Body of pancreas (tissue), 4 donors: ENCODE data around the gene AKT1. TPM values are rescaled to one million over a fixed set of nuclear protein-coding genes. Genes with fewer than 3 reads are reported as not detected.

Experiments
- ATAC-seq: fragments of 150-250 bp; one replicate; pipeline ENCODE4 v1.9.1; 2016
- DNase-seq, 4 donors: peaks; one replicate each; pipeline ENCODE4 v3.0.0-alpha.2; 2019
- H3K27ac ChIP-seq, 4 donors: fragments of 200-600 bp; sonication (generic); 1 replicate in 3 of 4; 2 replicates in 1 of 4; pipeline versions ENCODE4 v1.5.1 to v1.6.1; 2016 to 2019; ENCODE audit warnings: mild to moderate bottlenecking in 1 of 4, mixed read lengths in 1 of 4, moderate library complexity in 1 of 4
- H3K27me3 ChIP-seq, 2 donors: fragments of 200-600 bp; sonication (generic); one replicate each; pipeline ENCODE4 v1.6.0; 2016; ENCODE audit warnings: mild to moderate bottlenecking in 1 of 2
- H3K36me3 ChIP-seq, 2 donors: fragments of 200-600 bp; sonication (generic); replicated peaks in 1 of 2; 2 replicates each; pipeline ENCODE4 v1.5.1; 2016; ENCODE audit warnings: low read depth in 2 of 2; ENCODE audit not compliant: insufficient read depth in 1 of 2
- H3K4me1 ChIP-seq: fragments of 200-600 bp; sonication (generic); one replicate; pipeline ENCODE4 v1.6.0; 2016
- H3K4me3 ChIP-seq, 2 donors: fragments of 200-600 bp; sonication (generic); 1 replicate in 1 of 2; 2 replicates in 1 of 2; pipeline ENCODE4 v1.5.1; 2016 to 2019
- H3K9me3 ChIP-seq, 3 donors: fragments of 200-600 bp; sonication (generic); 1 replicate in 2 of 3; 2 replicates in 1 of 3; pipeline ENCODE4 v1.5.1; 2016
- POLR2A ChIP-seq, 3 donors: fragments of 450-650 bp; IDR thresholded peaks; one replicate each; pipeline ENCODE4 v1.6.1; 2016; ENCODE audit warnings: antibody characterized with exemption in 3 of 3, mild to moderate bottlenecking in 2 of 3
- WGBS, 2 donors: methylation state at CpG; one replicate each; pipeline ENCODE4 v1.1.5; 2017; 5-methylcytosine and 5-hydroxymethylcytosine counted together
- intact Hi-C: fragments of 100-400 bp; cut with DNase I; formaldehyde crosslinking; loops from one replicate; pipeline ENCODE4 v1.15.1; 2023
- total RNA-seq, 2 donors: library from RNA; depleted of rRNA; stranded (reverse); fragments of >200 nt; gene quantifications; one replicate each; pipeline ENCODE4 v1.1.0, GENCODE V29; 2016
- TF ChIP-seq, protein P1 (sequence below), 7 experiments: fragments of 450-650 bp in 4 of 7; fragments of 200-600 bp in 3 of 7; sonication (generic) in 3 of 7; IDR thresholded peaks; one replicate each; pipeline ENCODE4 v1.5.1; 2016 to 2019; ENCODE audit warnings: antibody characterized with exemption in 7 of 7

The AKT1 gene
- total RNA-seq, 2 donors from 2014 or later, result 74.2 to 151 TPM

DNA sequence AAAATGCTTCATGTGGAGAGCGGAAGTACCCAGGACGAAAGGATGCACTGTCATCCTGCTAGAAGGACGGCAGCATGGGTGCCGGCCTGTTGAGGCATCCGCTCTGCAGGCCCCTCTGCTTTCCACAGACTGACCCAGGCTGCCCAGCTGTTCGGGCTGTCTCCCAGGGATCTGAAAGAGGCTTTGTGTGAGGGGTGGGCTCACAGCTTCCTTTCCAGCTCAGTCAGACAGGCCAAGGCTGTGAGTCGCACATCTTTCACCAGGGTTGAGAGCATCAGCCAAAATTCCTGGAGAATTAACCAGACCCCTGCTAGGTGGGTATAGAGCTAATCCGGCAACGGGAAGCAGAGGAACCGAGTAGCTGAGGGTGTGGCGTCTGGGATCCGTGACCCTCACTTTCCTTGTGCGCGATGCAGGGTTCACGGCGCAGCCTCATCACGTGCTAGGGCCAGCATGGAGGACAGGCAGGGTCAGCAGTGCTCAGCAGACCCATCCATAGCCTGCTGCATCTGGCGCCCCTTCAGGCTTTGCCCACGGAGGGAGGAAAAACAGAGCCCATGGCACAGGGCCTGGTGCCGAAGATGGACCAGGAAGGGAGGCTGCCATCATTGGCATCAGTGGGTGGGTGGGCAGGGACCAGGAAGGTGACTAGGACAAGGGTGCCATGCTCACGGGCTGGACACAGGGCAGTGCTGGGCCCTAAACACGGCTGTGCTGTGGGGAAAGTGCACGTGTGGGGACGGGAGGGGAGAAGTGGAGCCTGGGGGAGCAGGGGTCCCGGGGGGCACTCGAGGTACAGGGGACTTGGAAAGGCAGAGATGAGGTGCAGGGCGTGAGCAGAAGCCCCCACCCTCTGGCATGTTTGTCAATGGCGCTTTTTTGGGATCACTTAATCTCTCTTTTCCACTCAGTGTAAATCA, 51.8 kb downstream of the AKT1 start:
- peaks cover 16% of the 10 kb centered on the region for H3K4me1 ChIP-seq
- no peaks in the 10 kb centered on the region for H3K9me3 ChIP-seq
- TF ChIP-seq, protein P1, sequence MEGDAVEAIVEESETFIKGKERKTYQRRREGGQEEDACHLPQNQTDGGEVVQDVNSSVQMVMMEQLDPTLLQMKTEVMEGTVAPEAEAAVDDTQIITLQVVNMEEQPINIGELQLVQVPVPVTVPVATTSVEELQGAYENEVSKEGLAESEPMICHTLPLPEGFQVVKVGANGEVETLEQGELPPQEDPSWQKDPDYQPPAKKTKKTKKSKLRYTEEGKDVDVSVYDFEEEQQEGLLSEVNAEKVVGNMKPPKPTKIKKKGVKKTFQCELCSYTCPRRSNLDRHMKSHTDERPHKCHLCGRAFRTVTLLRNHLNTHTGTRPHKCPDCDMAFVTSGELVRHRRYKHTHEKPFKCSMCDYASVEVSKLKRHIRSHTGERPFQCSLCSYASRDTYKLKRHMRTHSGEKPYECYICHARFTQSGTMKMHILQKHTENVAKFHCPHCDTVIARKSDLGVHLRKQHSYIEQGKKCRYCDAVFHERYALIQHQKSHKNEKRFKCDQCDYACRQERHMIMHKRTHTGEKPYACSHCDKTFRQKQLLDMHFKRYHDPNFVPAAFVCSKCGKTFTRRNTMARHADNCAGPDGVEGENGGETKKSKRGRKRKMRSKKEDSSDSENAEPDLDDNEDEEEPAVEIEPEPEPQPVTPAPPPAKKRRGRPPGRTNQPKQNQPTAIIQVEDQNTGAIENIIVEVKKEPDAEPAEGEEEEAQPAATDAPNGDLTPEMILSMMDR (IDR thresholded peaks at IDR 0.05), result no peak
- TF ChIP-seq POLR2A (IDR thresholded peaks at IDR 0.05), result no peak
- H3K27me3 ChIP-seq, result no peaks in the 10 kb centered on the region
- WGBS, 2 donors, result 85 to 88% methylated on average over 24 to 28 of the region's 28 CpGs
- intact Hi-C loops, result no loop called here
- ATAC-seq (no peak), DNase-seq (no peak)
- H3K27ac ChIP-seq, result no peak overlapping the region
- no peak overlapping the region for H3K4me3 ChIP-seq
- H3K36me3 ChIP-seq, result no peaks in the 10 kb centered on the region

DNA sequence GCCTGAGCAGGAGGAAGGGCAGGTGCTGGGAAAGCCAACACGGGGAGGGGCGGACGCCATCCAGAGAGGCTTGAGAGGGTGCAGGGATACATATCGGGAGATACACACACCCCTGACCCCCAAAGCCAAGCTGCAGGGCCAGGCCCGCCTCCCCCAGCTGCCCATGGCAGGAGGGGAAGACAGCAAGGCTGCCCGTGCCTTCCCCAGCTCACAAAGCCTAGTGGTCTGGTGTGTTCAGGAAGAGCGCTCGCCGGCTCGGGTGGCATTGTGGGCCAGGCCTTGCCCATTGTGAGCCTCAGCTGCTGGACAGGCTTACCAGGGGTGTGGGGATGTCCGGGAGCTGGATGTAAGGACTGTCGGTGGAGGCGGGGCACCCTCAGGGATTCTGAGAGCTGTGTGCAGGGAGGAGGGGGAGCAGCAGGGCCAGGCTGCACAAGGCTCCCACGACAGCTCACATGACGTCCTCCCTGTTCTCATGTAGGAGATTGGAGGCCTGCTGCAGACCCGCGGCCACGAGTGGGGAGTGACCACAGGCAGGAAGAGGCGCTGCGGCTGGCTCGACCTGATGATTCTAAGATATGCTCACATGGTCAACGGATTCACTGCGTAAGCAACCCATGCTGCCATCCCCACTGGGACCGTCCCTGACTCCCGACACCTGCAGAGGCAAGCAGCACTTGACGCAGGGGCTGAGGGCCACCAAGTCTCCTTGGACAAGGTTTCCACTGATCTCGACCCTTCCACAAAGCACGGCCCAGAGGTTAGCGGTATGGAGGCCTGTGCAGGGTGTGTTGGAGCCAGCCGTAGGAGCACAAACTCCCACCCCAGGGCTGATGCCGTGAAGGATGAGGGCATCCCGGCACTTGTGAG, 52.7 kb downstream of the AKT1 start:
- DNase-seq, result no peak
- no peak for ATAC-seq
- Histone ChIP-seq H3K4me3 (no peak overlapping the region), H3K4me1 (peaks cover 16% of the 10 kb centered on the region), H3K9me3 (no peaks in the 10 kb centered on the region), H3K27ac (no peak overlapping the region), H3K36me3 (no peaks in the 10 kb centered on the region), H3K27me3 (no peaks in the 10 kb centered on the region)
- intact Hi-C loops, result no loop called here
- 93 to 95% methylated on average over 15 to 31 of the region's 32 CpGs for WGBS, 2 donors
- no peak for TF ChIP-seq POLR2A (IDR thresholded peaks at IDR 0.05)
- TF ChIP-seq, protein P1 (IDR thresholded peaks at IDR 0.05), result no peak

DNA sequence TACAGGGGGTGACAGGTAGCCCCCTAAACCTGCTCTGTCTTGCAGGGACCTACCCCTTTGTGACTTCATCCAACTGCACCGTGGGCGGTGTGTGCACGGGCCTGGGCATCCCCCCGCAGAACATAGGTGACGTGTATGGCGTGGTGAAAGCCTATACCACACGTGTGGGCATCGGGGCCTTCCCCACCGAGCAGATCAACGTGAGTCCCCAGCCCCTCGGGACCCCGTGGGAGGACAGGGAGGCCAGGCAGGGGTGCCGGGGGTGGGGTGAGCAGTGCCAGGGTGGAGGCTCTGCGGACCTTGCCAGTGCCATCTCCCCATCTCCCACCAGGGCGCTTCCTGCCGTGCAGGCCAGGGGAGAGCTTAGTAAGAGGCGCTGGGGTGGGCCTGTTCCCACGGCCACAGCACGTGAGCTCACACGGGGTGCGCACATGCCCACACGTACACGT, 53.7 kb downstream of the AKT1 start:
- ATAC-seq, result no peak
- no peaks in the 10 kb centered on the region for H3K36me3 ChIP-seq
- H3K27me3 ChIP-seq, result no peaks in the 10 kb centered on the region
- TF ChIP-seq, protein P1 (IDR thresholded peaks at IDR 0.05), result no peak
- no peak for TF ChIP-seq POLR2A (IDR thresholded peaks at IDR 0.05)
- intact Hi-C loops, result no loop called here
- H3K9me3 ChIP-seq, result no peaks in the 10 kb centered on the region
- no peak overlapping the region for H3K27ac ChIP-seq
- H3K4me3 ChIP-seq, result no peak overlapping the region
- H3K4me1 ChIP-seq, result peaks cover 9% of the 10 kb centered on the region
- no peak for DNase-seq
- WGBS, 2 donors, result 87 to 100% methylated on average over 3 to 22 of the region's 23 CpGs

DNA sequence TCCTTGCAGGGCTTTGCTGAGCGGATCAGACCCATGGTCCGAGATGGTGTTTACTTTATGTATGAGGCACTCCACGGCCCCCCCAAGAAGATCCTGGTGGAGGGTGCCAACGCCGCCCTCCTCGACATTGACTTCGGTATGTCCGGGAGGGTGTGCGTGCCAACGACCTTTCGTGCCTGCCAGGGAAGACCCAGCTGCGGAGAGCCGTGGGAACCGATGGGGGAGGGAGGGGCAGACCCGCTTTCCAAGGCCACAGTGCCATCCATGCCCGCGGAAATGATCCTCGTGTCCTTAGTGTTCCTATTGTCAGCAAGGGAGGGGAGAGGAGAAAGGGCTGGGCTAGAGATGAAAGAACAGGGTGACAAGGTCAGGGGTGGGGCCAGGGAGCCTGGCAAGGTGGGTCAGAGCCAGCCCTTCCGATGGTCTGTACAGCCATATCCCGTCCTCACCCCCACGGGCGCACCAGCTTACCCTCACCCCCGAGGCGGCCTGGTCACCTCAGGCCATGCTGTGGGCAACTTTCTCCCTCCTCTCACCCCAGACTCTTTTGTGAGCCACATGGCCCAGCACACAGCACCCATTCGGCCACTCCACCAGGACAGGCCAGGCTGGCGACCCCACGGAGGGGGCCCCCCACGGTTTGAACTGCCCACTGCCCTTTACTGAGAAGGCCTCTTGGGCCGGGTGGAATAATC, 54.3 kb downstream of the AKT1 start:
- no peaks in the 10 kb centered on the region for H3K9me3 ChIP-seq
- ATAC-seq (no peak), DNase-seq (no peak)
- H3K27ac ChIP-seq, result no peak overlapping the region
- intact Hi-C loops, result no loop called here
- no peaks in the 10 kb centered on the region for H3K27me3 ChIP-seq
- TF ChIP-seq, protein P1 (IDR thresholded peaks at IDR 0.05), result no peak
- no peak for TF ChIP-seq POLR2A (IDR thresholded peaks at IDR 0.05)
- WGBS, 2 donors, result 91% methylated on average over 26 to 29 of the region's 29 CpGs
- no peaks in the 10 kb centered on the region for H3K36me3 ChIP-seq
- H3K4me1 ChIP-seq, result peaks cover 3% of the 10 kb centered on the region
- H3K4me3 ChIP-seq, result no peak overlapping the region
